Endodermal cell (in vitro differentiated cells): ENCODE results near the gene BMP2. TPM values are rescaled to one million over a fixed set of nuclear protein-coding genes. Genes with fewer than 3 reads are reported as not detected.

Source experiments
- DNase-seq: peaks from one replicate; pipeline ENCODE4 v3.0.0-alpha.2; 2017
- H3K27ac ChIP-seq: 2 replicates; pipeline ENCODE4 v1.5.1; 2013; ENCODE audit warnings: mild to moderate bottlenecking, low read depth, low read length, moderate library complexity
- H3K27me3 ChIP-seq: 2 replicates; pipeline ENCODE4 v1.6.1; 2013; ENCODE audit warnings: mild to moderate bottlenecking, low read length, moderate library complexity; ENCODE audit not compliant: insufficient read depth, control insufficient read depth, poor library complexity, severe bottlenecking
- H3K36me3 ChIP-seq: 2 replicates; pipeline ENCODE4 v1.7.0; 2013; ENCODE audit warnings: mild to moderate bottlenecking, low read length, moderate library complexity; ENCODE audit not compliant: control insufficient read depth, insufficient read depth
- H3K4me1 ChIP-seq: one replicate; pipeline ENCODE4 v1.7.0; 2013; ENCODE audit warnings: low read length; ENCODE audit not compliant: control insufficient read depth, insufficient read depth
- H3K4me3 ChIP-seq: 2 replicates; pipeline ENCODE4 v1.5.1; 2013; ENCODE audit warnings: mild to moderate bottlenecking, low read length, moderate library complexity
- H3K9ac ChIP-seq: 2 replicates; pipeline ENCODE4 v1.6.1; 2013; ENCODE audit warnings: mild to moderate bottlenecking, low read length, moderate library complexity; ENCODE audit not compliant: poor library complexity, severe bottlenecking; ENCODE audit errors: extremely low read depth
- H3K9me3 ChIP-seq: 2 replicates; pipeline ENCODE4 v1.6.1; 2013; ENCODE audit warnings: mild to moderate bottlenecking, low read length, moderate library complexity; ENCODE audit not compliant: control insufficient read depth
- H3K27ac Mint-ChIP-seq: 2 replicates; pipeline ENCODE4 v1.8.0; 2020; ENCODE audit warnings: mixed read lengths
- H3K27me3 Mint-ChIP-seq: 2 replicates; pipeline ENCODE4 v1.8.0; 2021; ENCODE audit warnings: mild to moderate bottlenecking, mixed read lengths; ENCODE audit not compliant: insufficient read depth
- H3K36me3 Mint-ChIP-seq: 2 replicates; pipeline ENCODE4 v1.8.0; 2020; ENCODE audit warnings: low read depth, mixed read lengths
- H3K4me1 Mint-ChIP-seq: 2 replicates; pipeline ENCODE4 v1.8.0; 2020; ENCODE audit warnings: mixed read lengths
- H3K4me3 Mint-ChIP-seq: 2 replicates; pipeline ENCODE4 v1.8.0; 2020; ENCODE audit warnings: mild to moderate bottlenecking, moderate library complexity, mixed read lengths
- H3K9me3 Mint-ChIP-seq: 2 replicates; pipeline ENCODE4 v1.8.0; 2020; ENCODE audit warnings: mild to moderate bottlenecking, mixed read lengths
- WGBS, 2 experiments: methylation state at CpG; one replicate each; pipeline versions ENCODE4 v1.1.5 to v1.1.7; 2013; ENCODE audit warnings: missing lambda C conversion rate in 2 of 2, mixed read lengths in 1 of 2; ENCODE audit not compliant: insufficient coverage in 1 of 2, insufficient read length in 1 of 2; 5-methylcytosine and 5-hydroxymethylcytosine counted together
- total RNA-seq, 2 donors: library from RNA; stranded (reverse); fragmentation: NEBNext Ultra II Directional in 1 of 2; extraction: Animal tissue kit (Norgen Biotek cat#: 25700) in 1 of 2; gene quantifications; 2 replicates in 1 of 2; 3 replicates in 1 of 2; pipeline ENCODE4 v1.2.1, GENCODE V29; 2021
- TF ChIP-seq, protein P1 (sequence below): fragments of 200-600 bp; sonication (generic); conservative IDR thresholded peaks from 2 replicates; pipeline ENCODE4 v1.5.0; 2021; ENCODE audit warnings: antibody characterized with exemption, mild to moderate bottlenecking

The BMP2 gene
- total RNA-seq, 2 donors from 2014 or later, result 132 to 205 TPM

DNA sequence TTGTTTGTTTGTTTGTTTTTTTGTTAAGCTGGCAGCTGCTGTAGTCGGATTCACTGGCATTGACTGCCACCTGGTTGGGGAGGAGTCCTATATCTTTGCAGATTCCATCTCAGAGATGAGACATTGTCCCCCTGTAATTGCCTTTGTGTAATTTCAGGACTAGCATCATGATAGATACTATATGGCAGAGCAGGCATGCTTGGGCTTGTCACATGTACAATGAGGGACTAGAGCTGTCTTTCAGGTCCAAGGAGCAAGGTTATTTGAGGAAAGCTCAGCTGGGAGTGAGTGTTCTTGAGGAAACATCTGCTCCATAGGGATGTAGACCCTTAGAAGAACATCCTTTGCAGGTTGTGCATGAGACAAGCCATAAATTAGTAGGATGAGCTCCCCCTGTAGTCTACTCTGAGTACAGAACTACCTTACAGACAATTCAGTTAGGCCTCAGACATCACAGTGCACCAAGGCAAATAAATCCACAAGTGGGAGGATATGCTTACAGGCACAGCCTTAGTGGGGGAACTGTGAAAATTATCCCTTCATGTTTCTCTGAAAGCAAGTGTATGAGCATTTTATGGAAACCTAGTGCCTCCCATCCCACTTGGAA is 62.1 kb downstream of the BMP2 start:
- Histone ChIP-seq H3K9me3 (peaks cover under 1% of the 10 kb centered on the region), H3K4me3 (no peak overlapping the region), H3K27ac (no peak overlapping the region), H3K4me1 (peaks cover 6% of the 10 kb centered on the region), H3K27me3 (no peaks in the 10 kb centered on the region), H3K36me3 (no peaks in the 10 kb centered on the region), H3K9ac (no peak overlapping the region)
- TF ChIP-seq, protein P1, sequence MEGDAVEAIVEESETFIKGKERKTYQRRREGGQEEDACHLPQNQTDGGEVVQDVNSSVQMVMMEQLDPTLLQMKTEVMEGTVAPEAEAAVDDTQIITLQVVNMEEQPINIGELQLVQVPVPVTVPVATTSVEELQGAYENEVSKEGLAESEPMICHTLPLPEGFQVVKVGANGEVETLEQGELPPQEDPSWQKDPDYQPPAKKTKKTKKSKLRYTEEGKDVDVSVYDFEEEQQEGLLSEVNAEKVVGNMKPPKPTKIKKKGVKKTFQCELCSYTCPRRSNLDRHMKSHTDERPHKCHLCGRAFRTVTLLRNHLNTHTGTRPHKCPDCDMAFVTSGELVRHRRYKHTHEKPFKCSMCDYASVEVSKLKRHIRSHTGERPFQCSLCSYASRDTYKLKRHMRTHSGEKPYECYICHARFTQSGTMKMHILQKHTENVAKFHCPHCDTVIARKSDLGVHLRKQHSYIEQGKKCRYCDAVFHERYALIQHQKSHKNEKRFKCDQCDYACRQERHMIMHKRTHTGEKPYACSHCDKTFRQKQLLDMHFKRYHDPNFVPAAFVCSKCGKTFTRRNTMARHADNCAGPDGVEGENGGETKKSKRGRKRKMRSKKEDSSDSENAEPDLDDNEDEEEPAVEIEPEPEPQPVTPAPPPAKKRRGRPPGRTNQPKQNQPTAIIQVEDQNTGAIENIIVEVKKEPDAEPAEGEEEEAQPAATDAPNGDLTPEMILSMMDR, result peak; percentile 72
- Mint-ChIP-seq H3K36me3 (no peaks in the 10 kb centered on the region), H3K9me3 (no peaks in the 10 kb centered on the region), H3K4me1 (peaks cover 44% of the 10 kb centered on the region), H3K27ac (no peak overlapping the region), H3K27me3 (no peaks in the 10 kb centered on the region), H3K4me3 (no peak overlapping the region)
- DNase-seq, result peak; percentile 49
- WGBS, 2 experiments, result 86% methylated on average over 1 of the region's 1 CpG; no CpG with 5 or more reads in 1 of the 2 experiments
